H1 (cell line): Measurements from ENCODE around the gene CWF19L1. TPM values are rescaled to one million over a fixed set of nuclear protein-coding genes. Genes with fewer than 3 reads are reported as not detected.

Source experiments
- BRCA1 ChIP-seq: IDR thresholded peaks from 2 replicates; pipeline ENCODE4 v1.6.1; 2012; ENCODE audit warnings: low read depth, low read length, improper control_type of control experiment
- JUN ChIP-seq: IDR thresholded peaks from 2 replicates; pipeline ENCODE4 v1.6.1; 2011; ENCODE audit warnings: low read depth, mild to moderate bottlenecking, improper control_type of control experiment, low read length
- KDM1A ChIP-seq: fragments of 200-600, 300-600 bp; sonication (generic); IDR thresholded peaks from 2 replicates; pipeline ENCODE4 v1.7.1; 2016; ENCODE audit warnings: mild to moderate bottlenecking, low read length, borderline replicate concordance
- SAP30 ChIP-seq: fragments of 300-600 bp; sonication (generic); IDR thresholded peaks from 2 replicates; pipeline ENCODE4 v1.7.1; 2012; ENCODE audit warnings: low read length, moderate library complexity, mild to moderate bottlenecking, inconsistent platforms; ENCODE audit not compliant: insufficient read depth, insufficient replicate concordance
- SP1 ChIP-seq: IDR thresholded peaks from 2 replicates; pipeline ENCODE4 v1.6.1; 2011; ENCODE audit warnings: low read depth, low read length
- polyA plus RNA-seq, 7 experiments: library from polyadenylated mRNA; depleted of rRNA in 3 of 7; stranded (reverse) in 5 of 7; unstranded in 2 of 7; fragments of >200 nt in 5 of 7; fragments of 200-250 nt in 2 of 7; gene quantifications; 1 replicate in 5 of 7; 2 replicates in 1 of 7; 4 replicates in 1 of 7; pipeline versions ENCODE4 v1.2.1 to v1.2.3, GENCODE V29; 2011 to 2013; ENCODE audit warnings: missing spikeins in 2 of 7, mixed read lengths in 2 of 7
- total RNA-seq: library from RNA; stranded (reverse); fragmentation: NEBNext Ultra II Directional; extraction: Animal tissue kit (Norgen Biotek cat#: 25700); gene quantifications from 2 replicates; pipeline ENCODE4 v1.2.1, GENCODE V29; 2021

CWF19L1 gene
- total and polyA plus RNA-seq, 2 of the 8 experiments (the other 6 are each of a cell fraction or from before 2014, with no cell fraction given) = 11.1 to 29.9 TPM

DNA sequence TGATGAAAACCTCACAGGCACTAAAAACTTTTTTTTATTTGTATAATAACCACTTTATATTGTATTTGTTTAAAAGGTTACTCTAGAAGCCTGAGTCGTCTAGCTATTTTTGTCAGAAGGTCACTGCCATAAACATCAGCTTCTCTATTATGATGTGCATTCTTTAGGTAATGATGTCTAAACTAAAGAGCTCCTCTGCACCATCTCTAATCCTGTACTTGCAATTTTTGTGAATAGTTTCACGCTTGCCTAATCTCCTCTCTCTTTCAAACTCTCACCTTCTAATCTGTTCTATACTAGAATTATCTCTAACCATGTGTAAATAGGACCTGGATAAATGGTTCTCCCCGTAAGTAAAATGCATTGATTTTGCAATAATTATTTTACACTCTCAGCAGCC lies 27.6 kb downstream of the CWF19L1 start (continued):
- TF ChIP-seq SAP30 (no peak), BRCA1 (no peak), JUN (no peak), KDM1A (no peak), SP1 (no peak)
- TF ChIP-seq, all 59 proteins: peak for 0
